HG03378 (cell line): ENCODE data around the gene RNASEH1.

Source experiments
- ATAC-seq: cut with Tn5 transposase; IDR thresholded peaks from one replicate; pipeline ENCODE4 v1.9.1; 2021; ENCODE audit warnings: mild to moderate bottlenecking, moderate library complexity; ENCODE audit not compliant: unreplicated experiment

The RNASEH1 gene

DNA sequence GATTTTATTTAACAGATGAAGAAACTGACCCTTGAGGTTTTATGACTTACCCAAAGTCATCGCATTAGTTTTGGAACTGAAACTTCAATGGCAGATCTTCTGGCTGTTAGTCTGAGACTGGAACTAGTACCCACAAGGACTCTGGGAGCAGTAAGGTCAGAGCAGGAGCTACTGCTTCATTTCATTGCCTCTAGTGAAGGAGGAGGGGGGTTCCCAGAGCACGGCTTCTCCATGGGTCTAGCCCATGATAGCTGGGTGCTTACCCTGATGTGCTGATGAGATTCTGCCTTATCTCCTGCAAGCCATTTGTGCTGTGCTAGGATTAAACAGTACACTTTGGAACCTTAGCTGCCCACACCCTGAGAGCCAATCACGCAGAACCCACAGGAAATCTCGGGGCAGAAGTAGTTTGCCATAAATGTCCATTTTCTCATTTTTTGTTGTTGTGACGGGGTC is 5.4 kb upstream of the RNASEH1 start:
- peak; percentile 58 for ATAC-seq

- ATAC-seq = peak; percentile 27
Measured at GRCh38 chr2:3557639-3558204, 411 bp downstream of the RNASEH1 start.

GRCh38 chr2:3553946-3554345 is 4.2 kb downstream of the RNASEH1 start:
- ATAC-seq = no peak

DNA sequence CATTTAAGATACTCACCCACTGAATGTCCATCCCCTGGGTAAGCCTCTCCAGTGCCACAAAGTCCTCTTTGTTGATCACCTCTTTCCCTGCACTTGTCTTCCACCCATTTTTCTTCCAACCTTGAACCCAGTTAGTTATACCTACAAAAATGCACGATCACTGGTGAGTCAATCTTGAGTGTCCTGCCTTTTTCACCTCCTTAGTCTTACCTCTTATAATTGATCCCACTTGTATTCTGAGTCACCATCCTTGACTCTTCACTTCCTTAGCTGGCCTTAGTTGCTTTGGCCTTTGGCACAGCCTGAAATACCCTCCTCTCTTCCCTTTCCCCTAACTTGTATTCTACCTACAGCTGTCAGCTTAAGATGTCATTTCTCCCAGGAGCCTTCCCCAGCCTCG is 10.2 kb downstream of the RNASEH1 start:
- no peak for ATAC-seq

DNA sequence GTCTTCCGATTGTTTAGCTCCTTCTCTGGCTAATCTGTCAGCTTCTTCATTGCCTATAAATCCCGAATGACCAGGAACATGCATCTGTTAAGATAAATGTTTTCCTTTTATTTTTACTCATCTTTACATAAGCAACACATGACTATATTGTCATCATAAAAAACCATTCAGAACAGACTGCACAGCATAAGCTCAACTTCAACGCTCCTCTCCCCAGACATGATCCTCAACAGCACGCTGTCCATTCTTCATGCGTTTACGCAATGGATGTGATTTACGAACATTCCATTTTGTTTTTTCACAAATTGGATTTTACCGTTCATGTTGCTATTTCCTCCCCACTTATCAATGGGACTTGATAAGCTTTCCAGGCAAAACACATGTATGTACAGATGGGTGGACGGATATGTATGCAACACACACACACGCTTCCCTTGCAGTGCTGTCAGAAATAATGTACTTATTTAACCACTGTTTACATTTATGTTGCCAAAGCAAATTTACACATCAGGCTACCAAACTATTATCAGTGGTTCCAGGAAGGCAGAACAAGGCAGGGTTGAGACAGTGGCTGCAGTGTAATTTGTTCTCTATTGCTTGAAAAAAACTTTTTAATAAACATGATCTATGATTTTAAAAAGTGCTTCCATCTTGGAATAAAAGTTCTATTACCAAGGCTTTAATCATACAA is 12.2 kb downstream of the RNASEH1 start:
- ATAC-seq = no peak

DNA sequence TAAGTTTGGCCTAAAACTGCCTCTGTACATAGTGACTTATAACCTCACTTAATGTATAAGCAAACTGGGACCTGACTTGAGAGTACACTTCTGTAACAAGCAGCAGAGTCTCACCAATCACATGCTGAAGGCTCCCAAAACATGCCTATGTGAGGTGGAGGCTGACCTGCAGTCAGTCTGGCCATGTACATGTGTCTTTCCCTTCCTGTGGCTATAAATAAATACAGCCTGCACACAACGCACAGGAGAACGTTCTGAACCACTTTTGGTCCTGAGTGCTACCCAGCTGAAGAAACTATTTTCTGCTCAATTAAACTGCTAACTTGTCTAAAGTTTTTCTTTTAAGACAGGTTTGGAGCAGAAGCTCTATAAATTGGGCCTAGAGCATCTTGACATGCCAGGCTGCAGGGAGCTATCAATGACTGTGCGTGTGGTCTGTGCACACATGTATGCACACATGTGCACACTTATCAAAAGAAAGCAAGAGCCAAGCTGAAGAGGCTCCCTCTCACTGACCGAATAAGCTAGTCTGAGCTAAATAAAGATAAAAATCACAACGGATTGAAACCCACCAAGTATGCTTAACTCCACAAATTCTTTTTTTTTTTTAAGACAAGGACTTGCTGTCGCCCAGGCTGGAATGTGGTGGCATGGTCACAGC is 15.0 kb downstream of the RNASEH1 start:
- no peak for ATAC-seq

- ATAC-seq = no peak
Measured at GRCh38 chr2:3542107-3542506, 16.0 kb downstream of the RNASEH1 start.

GRCh38 chr2:3539836-3540235 is 18.3 kb downstream of the RNASEH1 start:
- ATAC-seq = no peak

GRCh38 chr2:3536682-3537632 is 21.2 kb downstream of the RNASEH1 start:
- no peak for ATAC-seq

- ATAC-seq = no peak
Measured at GRCh38 chr2:3535794-3536681, 22.1 kb downstream of the RNASEH1 start.

DNA sequence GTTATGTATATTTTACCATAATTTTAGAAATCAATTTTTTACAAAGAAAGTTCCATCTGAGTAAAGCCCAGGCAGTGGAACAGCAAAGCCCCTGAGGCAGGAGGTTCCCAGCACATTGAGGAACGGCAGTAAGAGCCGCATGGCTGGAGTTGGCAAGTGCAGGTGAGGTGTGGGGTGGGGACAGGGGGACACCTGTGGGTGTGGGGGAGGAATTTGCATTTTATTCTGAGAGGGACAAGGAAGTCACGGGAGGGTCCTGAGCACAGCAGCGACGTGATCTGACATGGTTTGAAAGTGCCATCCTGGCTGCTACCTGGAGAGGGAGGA is 22.7 kb downstream of the RNASEH1 start:
- no peak for ATAC-seq

DNA sequence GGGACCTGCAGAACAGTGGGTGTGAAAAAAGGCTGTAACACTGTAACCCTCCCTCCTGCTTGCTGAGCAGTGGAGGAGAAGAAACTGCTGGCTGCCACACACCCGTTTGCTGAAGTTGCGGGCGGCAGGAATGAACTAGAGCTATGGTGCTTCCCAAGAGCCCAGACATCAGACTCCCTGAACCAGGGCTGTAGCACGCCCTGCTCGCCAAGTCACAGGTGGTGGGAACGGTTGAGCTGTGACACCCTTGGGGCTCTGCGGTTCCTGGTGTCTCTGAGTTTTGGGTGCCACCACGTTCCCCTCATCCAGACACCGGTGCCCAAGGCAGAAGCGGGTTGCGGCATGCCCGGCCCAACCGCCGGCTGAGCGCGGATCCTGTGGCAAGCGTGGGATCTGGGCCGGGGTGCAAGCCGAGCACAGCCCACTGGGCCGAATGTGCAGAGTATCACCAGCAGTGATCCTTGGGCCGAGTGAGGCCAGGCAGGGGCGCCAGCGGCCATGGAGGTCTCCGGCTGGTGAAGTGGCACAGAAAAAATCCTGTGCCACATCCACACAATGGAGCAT is 23.8 kb downstream of the RNASEH1 start:
- no peak for ATAC-seq

DNA sequence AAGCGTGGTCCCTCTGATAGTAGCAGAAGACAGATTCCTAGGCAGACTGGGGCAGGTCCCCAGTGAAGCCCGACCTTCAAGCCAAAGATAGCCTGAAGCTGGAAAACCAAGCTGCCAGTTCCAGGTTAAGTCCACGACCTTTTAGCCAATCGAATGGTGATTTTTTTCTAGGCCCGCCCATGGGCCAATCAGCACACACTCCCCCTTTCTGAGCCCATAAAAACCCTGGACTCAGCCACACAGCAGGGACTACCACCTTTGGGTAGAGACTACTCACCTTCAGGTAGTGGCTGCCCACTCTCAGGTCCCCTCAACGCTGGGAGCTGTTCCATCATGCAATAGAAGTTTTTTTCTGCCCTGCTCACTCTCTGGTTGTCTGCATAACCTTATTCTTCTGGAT is 24.3 kb downstream of the RNASEH1 start:
- ATAC-seq = no peak

DNA sequence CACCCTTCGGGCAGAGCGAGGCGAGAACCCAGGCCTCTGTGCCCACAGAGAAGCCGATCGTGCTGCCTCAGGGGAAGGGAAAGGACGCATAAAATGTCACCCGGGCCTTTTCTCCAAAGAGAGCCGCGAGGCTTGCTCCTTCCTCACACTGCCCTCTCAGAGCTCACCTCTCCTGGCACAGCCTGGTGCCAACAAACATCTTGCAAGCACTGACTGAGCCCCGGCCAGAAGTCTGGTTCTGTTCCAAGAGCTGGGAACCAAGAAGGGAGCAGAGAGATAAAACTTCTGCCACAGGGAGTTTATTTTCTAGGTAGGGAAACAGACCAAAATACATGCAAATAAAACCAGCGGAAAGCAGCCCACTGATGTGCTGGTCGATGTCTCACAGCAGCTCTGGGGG is 25.2 kb downstream of the RNASEH1 start:
- ATAC-seq = no peak

DNA sequence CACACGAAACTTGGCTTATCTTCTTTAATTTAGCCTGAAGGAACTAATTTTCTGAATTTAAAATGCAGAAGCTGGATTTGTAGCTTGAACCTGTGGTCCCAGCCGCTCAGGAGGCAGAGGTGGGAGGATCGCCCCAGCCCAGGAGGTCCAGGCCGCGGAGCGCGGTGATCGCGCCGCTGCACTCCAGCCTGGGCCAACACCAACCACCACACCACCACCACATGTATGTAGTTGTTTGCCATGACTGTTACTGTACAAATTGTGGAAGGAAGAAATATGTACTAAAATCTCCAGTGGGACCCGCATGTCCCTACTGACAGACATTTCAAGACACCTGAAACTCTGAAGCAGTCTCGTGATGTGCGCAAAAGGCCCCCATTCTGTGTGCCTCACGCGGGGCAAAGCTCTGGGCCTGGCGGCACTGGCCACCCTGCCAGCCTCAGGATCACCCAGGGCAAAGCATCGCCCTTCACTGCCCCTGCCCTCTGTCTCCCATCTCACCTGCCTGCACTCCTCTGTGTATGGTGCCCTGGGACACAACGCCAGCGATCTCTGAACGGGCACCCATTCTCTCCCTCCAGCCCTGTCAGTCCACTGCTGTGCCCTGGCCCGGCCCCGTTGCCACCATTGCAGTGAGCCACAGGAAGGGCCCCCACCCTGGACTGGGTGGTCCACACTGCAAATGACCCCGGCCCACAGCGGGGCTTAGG is 28.7 kb downstream of the RNASEH1 start:
- ATAC-seq = no peak

- ATAC-seq = no peak
Measured at GRCh38 chr2:3527886-3528785, 30.0 kb downstream of the RNASEH1 start.

DNA sequence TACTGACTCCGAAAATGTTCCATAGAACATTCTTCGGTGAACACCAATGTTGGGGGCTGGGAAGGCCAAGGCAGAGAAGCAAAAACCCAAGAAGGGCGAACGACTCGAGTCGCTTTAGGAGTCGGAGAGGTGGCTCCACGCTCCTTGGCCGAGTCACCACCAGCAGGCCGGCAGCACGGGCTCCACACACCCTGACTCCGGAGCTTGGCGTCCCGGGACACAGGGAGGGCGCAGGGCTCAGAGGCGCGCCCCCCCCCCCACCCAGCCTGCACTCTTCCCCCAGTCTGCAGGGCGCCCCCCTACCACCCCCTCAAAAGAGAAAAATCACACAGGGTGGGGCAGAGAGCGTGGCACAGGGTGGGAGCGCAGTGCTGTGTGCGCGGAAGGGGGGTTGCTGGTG is 31.3 kb downstream of the RNASEH1 start:
- no peak for ATAC-seq

DNA sequence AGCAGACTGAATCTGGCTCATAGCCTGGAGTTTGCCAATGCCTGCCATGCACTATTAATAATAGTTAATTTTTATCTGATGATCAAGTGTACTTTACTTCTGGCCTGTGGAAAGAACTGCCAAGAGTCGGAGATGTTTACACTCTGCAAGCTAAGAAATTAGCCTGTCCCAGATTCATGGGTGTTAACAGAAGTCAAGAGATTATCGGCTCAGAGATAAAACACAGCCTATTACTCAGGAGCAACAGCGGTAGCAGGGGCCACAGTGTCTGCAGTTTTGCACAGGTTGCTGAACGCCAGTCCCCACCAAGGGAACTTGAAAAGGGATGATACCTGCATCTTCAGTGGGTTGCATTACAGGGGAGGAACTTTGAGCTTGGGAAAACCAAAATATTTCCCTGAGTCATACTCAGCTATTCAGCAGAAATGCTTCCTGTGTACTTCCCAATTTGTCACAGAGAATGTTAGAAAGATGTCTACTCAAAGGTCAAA is 34.5 kb downstream of the RNASEH1 start:
- ATAC-seq = no peak
